HCEC 1CT (cell line): Measurements from ENCODE around the gene GTF2I.
"Not testable (repeated sequence)": the region's sequence is repeated elsewhere in the genome, so short reads cannot be mapped to it uniquely, and the experiment has no call there.

Experiments
- DNase-seq: peaks from one replicate; pipeline ENCODE4 v3.0.0-alpha.2; 2017

The GTF2I gene

GRCh38 chr7:74656837-74657691 is 454 bp upstream of the GTF2I start:
- peak; percentile 96 for DNase-seq

- peak; percentile 92 for DNase-seq
Observed at GRCh38 chr7:74658178-74659004, 873 bp downstream of the GTF2I start.

GRCh38 chr7:74660202-74660601 is 2.7 kb downstream of the GTF2I start:
- not testable (repeated sequence) for DNase-seq

GRCh38 chr7:74661836-74662794 is 4.6 kb downstream of the GTF2I start:
- peak; percentile 9 for DNase-seq

- no peak for DNase-seq
Observed at GRCh38 chr7:74665296-74665938, 7.9 kb downstream of the GTF2I start.

- DNase-seq, result not testable (repeated sequence)
Observed at GRCh38 chr7:74667013-74667412, 9.5 kb downstream of the GTF2I start.

- not testable (repeated sequence) for DNase-seq
Observed at GRCh38 chr7:74667520-74667919, 10.0 kb downstream of the GTF2I start.

- DNase-seq, result no peak
Observed at GRCh38 chr7:74671602-74672001, 14.1 kb downstream of the GTF2I start.

GRCh38 chr7:74672343-74672915 is 14.9 kb downstream of the GTF2I start:
- DNase-seq, result no peak

- DNase-seq, result no peak
Observed at GRCh38 chr7:74674166-74674565, 16.6 kb downstream of the GTF2I start.

- DNase-seq, result no peak
Observed at GRCh38 chr7:74682829-74683228, 25.3 kb downstream of the GTF2I start.

GRCh38 chr7:74683799-74684198 is 26.3 kb downstream of the GTF2I start:
- DNase-seq, result no peak

- no peak for DNase-seq
Observed at GRCh38 chr7:74684473-74684872, 27.0 kb downstream of the GTF2I start.

GRCh38 chr7:74684921-74685320 is 27.4 kb downstream of the GTF2I start:
- DNase-seq, result no peak

- DNase-seq, result no peak
Observed at GRCh38 chr7:74690474-74690873, 33.0 kb downstream of the GTF2I start.

- DNase-seq, result not testable (repeated sequence)
Observed at GRCh38 chr7:74704419-74704818, 46.9 kb downstream of the GTF2I start.

GRCh38 chr7:74707238-74707637 is 49.7 kb downstream of the GTF2I start:
- DNase-seq, result no peak

- no peak for DNase-seq
Observed at GRCh38 chr7:74708569-74709275, 51.2 kb downstream of the GTF2I start.

GRCh38 chr7:74709880-74710671 is 52.6 kb downstream of the GTF2I start:
- DNase-seq, result no peak

- DNase-seq, result no peak
Observed at GRCh38 chr7:74713567-74713966, 56.0 kb downstream of the GTF2I start.
